NCI-H446 treated with DMSO at 0.1 percent for 48 hours (cell line): ENCODE results near the gene AJM1.

ENCODE experiments used
- DNase-seq: peaks from one replicate; lab custom pipeline; 2025; lab: John Stamatoyannopoulos, UW

AJM1 gene

GRCh38 chr9:136808075-136808805 lies 34.0 kb upstream of the AJM1 start:
- no peak for DNase-seq

GRCh38 chr9:136808806-136809158 lies 33.5 kb upstream of the AJM1 start:
- DNase-seq: no peak

- no peak for DNase-seq
These were observed 27.4 kb upstream of the AJM1 start for GRCh38 chr9:136814725-136815421.

DNA sequence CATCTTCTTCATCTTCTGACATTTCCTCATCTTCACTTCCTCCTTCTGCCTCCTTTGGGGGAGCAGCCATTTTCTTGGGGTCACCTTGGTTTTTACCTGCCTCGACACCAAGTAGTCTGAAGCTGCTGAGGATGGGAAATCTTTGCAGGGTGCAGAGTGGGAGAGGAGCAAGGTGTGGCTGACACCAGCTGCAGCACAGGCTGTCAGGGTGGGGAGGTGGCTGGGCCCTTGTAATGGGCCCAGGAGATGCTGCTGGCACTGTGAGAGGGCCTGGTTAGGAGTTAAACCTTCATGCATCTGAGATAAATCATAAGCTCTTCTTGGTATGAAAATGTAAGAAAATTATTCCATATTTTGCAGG lies 26.9 kb upstream of the AJM1 start:
- DNase-seq: no peak

GRCh38 chr9:136820971-136821825 lies 21.1 kb upstream of the AJM1 start:
- DNase-seq: no peak

GRCh38 chr9:136821826-136822544 lies 20.3 kb upstream of the AJM1 start:
- DNase-seq: no peak

- DNase-seq: no peak
These were observed 18.9 kb upstream of the AJM1 start for GRCh38 chr9:136823136-136824046.

DNA sequence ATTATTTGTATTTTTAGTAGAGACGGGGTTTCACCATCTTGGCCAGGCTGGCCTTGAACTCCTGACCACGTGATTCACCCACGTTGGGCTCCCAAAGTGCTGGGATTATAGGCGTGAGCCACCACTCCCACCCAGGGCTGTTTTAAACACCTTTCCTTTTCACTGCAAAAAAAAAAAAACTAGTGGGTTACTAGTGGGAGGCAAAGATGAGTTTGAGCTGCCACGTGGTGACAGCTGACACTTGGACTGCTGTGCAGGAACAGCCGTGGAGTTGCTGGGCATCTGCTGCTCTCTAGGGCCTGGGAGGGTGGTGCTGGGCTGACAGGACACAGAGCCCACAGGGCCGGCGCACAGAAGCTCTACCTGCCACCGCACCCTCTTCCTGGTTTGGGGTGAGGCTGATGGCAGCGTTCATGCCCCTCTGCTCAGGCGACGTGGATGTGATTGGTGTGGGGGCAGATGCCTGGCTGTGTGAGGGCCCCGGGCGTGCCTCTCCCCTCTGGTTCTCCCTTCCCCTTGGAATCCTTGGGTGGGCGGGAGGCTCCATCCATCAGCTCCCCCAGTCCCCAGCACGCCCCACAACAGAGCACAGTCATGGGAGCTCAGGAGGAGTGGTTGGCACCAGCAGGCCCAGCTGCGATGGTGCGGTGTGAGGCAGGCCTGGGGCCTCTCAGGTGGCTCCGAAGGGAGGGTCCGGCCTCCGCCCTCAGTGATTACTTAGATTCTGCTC lies 17.6 kb upstream of the AJM1 start:
- no peak for DNase-seq

DNA sequence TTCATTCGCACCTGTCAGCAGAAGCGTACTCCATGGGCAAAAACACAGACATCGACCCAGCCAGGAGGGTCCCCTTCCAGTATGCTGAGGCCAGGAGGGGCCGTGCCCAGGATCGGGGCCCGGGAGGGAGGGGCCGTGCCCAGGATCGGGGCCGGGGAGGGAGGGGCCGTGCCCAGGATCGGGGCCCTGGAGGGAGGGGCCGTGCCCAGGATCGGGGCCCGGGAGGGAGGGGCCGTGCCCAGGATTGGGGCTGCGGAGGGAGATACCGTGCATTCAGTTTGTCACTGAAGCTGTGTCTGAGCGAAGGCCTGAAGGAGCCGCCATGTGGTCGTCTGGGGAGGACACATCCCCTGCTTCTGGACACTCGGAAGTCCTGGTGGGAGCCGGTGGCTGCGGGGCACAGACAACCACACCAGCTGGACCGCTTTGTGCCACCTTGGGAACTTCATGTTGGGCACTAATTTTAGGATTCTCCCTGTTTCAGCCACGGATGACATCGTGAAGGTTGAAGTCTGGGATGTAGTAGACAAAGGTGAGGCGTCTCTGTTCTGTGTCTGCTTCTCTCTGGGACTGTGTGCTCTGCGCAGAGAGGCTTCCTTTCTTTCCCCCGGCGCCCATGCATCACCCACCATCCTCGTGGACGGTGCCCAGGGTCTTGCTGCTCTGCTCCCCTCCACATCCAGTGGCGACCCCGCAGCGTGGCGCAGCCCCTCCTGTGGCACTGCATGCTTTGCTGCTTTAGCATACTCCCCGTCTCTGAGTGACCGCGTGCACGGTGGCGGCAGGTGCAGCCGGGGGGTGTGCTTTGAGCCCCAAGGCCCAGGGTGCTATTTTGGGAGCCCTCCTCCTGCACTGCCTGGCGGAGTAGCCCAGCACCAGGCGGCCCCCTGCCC lies 16.7 kb upstream of the AJM1 start:
- DNase-seq: no peak

- DNase-seq: no peak
These were observed 16.1 kb upstream of the AJM1 start for GRCh38 chr9:136826188-136826541.

DNA sequence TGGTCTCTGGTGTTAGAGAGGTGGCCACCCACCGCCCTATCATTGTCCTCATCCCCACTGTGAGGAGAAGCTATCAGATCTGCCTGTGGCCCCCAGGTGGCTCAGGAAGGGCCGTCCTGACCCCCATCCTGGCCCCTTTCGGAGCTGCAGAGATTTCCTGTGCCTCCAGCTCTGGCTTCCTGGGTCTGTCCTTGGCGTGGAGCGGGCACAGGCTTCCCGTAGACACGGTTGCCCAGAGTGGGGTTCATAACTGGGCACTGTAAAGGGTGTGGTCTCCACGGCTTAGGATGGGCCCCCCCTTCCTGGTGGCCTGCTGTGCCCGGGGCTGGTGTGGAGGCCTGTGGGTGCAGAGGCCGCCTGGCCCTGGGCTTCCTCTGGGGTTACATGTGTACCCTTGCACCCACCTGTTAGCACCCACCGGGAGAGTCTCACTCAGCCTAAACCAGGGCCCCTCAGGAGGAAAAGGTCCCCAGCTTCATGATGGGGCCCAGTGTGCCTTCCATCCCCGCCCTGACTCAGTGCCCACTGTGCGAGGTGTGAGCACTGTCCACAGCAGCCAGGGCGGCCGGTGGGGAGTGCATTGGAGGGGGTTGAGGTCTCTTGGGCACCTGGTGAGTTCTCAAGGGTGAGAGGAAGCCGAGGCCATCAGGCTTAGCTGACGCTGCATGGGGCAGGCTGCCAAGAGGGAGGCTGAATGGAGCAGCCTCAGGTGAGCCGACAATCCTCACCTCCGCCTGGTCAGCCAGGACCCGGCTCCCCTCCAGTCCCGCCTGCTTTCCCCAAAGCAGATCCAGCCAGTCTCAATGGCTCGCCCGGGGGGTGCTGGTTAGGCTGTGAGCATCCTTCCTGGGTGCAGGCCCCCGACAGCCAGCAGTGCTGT lies 15.3 kb upstream of the AJM1 start:
- DNase-seq: no peak

- no peak for DNase-seq
These were observed 14.3 kb upstream of the AJM1 start for GRCh38 chr9:136827794-136828473.

DNA sequence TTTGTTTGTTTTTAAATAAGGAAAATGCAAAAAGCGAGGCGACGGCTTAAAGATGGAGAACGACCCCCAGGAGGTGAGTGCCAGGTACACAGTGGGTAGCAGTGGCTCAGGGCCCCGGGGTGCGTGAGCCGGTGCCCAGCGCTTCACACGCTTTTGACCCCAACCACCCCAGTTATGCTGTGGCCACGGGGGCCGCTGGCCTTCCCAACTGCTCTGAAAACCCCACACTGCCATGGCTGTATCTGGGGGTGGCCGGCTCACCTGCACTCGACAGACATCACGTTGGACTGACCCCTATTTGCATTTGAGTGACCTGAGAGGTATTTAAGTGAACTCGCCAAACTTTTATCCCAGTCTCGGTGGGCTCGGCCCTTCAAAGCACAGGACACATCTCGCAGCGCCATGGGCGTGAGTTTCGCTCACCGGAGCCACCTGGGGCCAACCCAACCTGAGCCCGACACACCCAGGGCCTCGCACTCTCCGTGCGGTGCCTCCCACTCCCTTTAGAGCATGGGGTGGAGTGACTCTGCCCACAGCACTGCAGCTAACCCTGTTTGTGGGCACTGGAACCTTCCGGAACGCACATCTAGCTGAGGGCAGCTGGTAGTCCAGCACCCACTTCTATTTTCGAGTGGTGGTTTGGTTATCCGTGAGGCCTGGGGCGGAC lies 13.7 kb upstream of the AJM1 start:
- no peak for DNase-seq

GRCh38 chr9:136829412-136829811 lies 12.9 kb upstream of the AJM1 start:
- no peak for DNase-seq

DNA sequence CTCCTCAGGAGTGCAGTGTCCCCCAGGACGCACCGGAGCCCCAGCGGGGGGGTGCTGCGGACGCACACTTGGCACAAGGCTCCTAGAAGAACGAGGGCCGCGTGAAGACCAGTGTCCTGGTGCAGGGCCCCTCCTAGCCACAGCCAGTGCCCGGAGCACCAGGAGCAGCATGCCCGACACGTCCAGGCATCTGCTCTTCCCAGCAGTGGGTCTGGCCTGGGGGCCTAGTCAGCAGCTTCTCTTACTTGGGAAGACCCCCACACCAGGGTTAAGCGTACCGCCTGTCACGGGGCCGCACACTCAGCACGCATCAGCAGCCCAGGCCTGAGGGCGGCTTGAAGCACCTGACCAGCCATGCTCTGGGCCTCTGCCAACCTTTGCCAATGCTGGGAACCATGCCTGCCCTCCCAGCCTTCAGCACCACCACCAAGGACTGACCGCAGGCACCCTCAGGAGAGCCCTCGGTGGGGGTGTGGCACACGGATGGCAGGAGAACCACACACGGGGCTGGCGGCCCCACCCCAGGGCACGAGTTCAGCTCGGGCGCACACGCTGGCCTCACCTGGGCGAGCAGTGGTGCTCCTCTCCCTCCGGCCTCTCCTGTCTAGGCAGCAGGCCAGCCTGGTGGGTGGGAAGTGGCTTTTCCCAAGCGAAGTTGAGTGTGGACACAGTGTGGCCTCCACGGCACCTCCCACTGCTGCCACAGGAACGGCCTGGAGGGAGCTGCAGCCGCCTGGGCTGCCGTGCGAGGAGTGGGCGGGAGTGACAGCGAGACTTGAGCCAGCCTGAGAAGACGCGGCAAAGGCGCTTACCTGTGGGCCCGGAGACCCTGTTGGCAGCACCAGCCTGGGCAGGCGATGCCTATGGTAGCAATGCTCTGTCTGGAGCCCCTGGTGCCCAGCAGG lies 12.0 kb upstream of the AJM1 start:
- no peak for DNase-seq

GRCh38 chr9:136831002-136831719 lies 11.1 kb upstream of the AJM1 start:
- DNase-seq: no peak
